ENCODE data around the gene ARL15.

The ARL15 gene

DNA sequence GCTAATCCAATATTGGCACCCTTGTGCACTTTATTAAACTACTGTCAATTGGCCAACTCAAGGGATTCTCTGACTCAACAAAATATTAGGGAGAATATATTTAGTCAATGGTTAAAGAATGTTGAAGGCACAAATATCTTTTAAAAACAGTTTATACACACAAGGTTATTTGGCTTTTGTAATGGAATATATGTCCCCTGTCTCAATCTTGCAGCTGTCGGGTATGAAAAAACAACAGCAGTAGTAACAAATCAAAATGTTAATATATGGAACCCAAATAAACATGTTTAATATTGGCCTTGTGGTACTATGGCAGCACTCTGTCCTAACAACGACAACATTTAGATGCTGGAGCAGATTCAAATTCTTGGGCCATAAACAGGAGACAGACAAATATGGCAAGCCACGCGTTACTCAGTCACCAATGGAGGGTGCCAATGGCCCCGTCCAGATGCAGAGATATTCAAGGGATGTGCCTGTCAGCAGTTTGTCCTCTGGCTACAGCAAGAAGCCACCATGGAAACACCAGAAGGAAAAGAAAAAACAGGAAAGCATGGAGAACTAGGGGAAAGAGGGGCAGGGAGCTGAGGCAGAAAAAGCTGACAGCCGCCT lies 408.0 kb downstream of the ARL15 start:
- TF ChIP-seq CTCF (IDR thresholded peaks at IDR 0.05; ENCODE audit: low read depth, low read length, missing control alignments): no peak
- no peak for DNase-seq (ENCODE audit: low read depth)

GRCh38 chr5:53900677-53901076 lies 409.7 kb downstream of the ARL15 start:
- no peak for TF ChIP-seq CTCF (IDR thresholded peaks at IDR 0.05; ENCODE audit: low read depth, low read length, missing control alignments)
- H3K4me3 ChIP-seq (ENCODE audit: low read depth, low read length): no peak overlapping the region
- DNase-seq (ENCODE audit: low read depth): no peak

More for the DNA sequence above, 408.0 kb downstream of the ARL15 start:
- H3K4me3 ChIP-seq (ENCODE audit: low read depth, low read length): no peak overlapping the region

- DNase-seq (ENCODE audit: low read depth): no peak
- no peak for TF ChIP-seq CTCF (IDR thresholded peaks at IDR 0.05; ENCODE audit: low read depth, low read length, missing control alignments)
- H3K4me3 ChIP-seq (ENCODE audit: low read depth, low read length): no peak overlapping the region
Measured at GRCh38 chr5:53895091-53895683, 415.2 kb downstream of the ARL15 start.

GRCh38 chr5:53893626-53894025 lies 416.7 kb downstream of the ARL15 start:
- no peak for TF ChIP-seq CTCF (IDR thresholded peaks at IDR 0.05; ENCODE audit: low read depth, low read length, missing control alignments)
- DNase-seq (ENCODE audit: low read depth): no peak
- no peak overlapping the region for H3K4me3 ChIP-seq (ENCODE audit: low read depth, low read length)

DNA sequence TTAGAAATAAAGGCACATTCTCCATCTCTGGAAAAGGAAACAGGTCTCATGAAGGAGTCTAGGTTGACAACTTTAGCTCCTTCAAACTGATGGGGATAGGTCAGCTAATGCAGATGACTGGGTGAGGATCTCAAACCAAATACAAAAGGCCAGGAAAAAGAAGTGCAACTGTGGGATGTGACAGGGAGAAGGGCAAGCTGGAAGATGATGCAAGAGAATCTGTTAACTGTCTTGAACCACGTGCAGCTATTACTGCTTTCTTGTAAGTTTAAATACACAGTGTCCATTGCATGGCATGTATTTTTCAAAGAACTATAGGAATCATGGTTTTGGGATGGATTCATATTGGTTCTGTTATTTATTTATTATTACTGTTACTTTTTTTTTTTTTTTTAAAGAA lies 418.1 kb downstream of the ARL15 start:
- no peak for TF ChIP-seq CTCF (IDR thresholded peaks at IDR 0.05; ENCODE audit: low read depth, low read length, missing control alignments)
- DNase-seq (ENCODE audit: low read depth): no peak
- no peak overlapping the region for H3K4me3 ChIP-seq (ENCODE audit: low read depth, low read length)

DNA sequence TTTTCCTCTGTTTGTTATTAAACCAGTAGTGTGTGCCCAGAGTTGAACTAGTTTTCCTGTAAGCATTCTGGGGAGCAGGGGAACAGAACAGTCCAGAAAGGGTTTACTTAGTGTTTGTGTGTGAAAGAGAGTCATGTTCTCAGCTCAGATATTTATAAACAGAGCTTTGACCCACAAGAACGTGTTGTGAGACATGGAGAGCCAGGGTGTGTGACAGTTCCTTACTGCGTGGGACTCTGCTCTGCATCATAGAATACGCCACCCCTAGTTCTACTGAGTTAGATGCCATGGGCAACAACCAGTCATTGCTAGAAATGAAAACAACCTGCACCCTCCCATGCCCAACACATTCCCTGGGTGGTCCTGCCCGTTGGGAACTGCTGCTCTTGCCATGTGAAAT lies 419.2 kb downstream of the ARL15 start:
- H3K4me3 ChIP-seq (ENCODE audit: low read depth, low read length): no peak overlapping the region
- no peak for DNase-seq (ENCODE audit: low read depth)
- TF ChIP-seq CTCF (IDR thresholded peaks at IDR 0.05; ENCODE audit: low read depth, low read length, missing control alignments): no peak

- TF ChIP-seq CTCF (IDR thresholded peaks at IDR 0.05; ENCODE audit: low read depth, low read length, missing control alignments): no peak
- DNase-seq (ENCODE audit: low read depth): no peak
- H3K4me3 ChIP-seq (ENCODE audit: low read depth, low read length): no peak overlapping the region
Measured at GRCh38 chr5:53890490-53890889, 419.9 kb downstream of the ARL15 start.
